HCT116 (cell line): ENCODE data around the gene ZNF384. TPM values are rescaled to one million over a fixed set of nuclear protein-coding genes. Genes with fewer than 3 reads are reported as not detected.

Source experiments
- ATAC-seq: fragments of 200-7000 bp; cut with Tn5 transposase; 2 replicates; pipeline ENCODE4 v1.9.1; 2020; ENCODE audit warnings: mild to moderate bottlenecking, moderate library complexity
- BruUV-seq: library from RNA; stranded (reverse); fragments of 400-500 nt; replicated peaks from 2 replicates; lab custom pipeline; 2021; lab: Mats Ljungman, UMichigan
- CTCF ChIA-PET: fragments of 300-600 bp; sonication (Branson Sonifier 250); formaldehyde crosslinking; loops from one replicate; lab custom pipeline; 2021; ENCODE audit warnings: antibody characterized with exemption; lab: Charles Lee
- POLR2A ChIA-PET: fragments of 300-600, 350-600 bp; sonication (Branson Sonifier 250); formaldehyde crosslinking; loops from one replicate; lab custom pipeline; 2021; ENCODE audit warnings: antibody characterized with exemption; lab: Charles Lee
- RAD21 ChIA-PET, 2 experiments: fragments of 300-600 bp; sonication (Branson Sonifier 250); formaldehyde crosslinking; loops; one replicate each; lab custom pipeline; 2023; ENCODE audit warnings: low total read pairs in 2 of 2; ENCODE audit not compliant: uncharacterized antibody in 2 of 2, unreplicated experiment in 2 of 2, low non-redundant PET in 1 of 2; lab: Charles Lee
- DNase-seq: peaks from one replicate; pipeline ENCODE4 v3.0.0-alpha.2; 2010; ENCODE audit warnings: low read depth, low spot score
- H2AFZ ChIP-seq: fragments of 200-600 bp; shearing (Covaris generic), sonication (generic); 2 replicates; pipeline ENCODE4 v1.6.1; 2017; ENCODE audit warnings: low read depth, mixed run types, mixed read lengths, antibody characterized with exemption, low read length; ENCODE audit not compliant: poor library complexity, severe bottlenecking
- H3K27ac ChIP-seq: 2 replicates; pipeline ENCODE4 v1.5.1; 2012; ENCODE audit warnings: low read depth, low read length
- H3K27me3 ChIP-seq: fragments of 200-600 bp; sonication (generic); 2 replicates; pipeline ENCODE4 v1.6.1; 2016; ENCODE audit warnings: mixed run types, low read length, mixed read lengths; ENCODE audit not compliant: insufficient read depth
- H3K36me3 ChIP-seq, 2 experiments: fragments of 200-500 bp in 1 of 2; fragments of 200-600 bp in 1 of 2; sonication (Bioruptor generic) in 1 of 2; sonication (generic) in 1 of 2; 2 replicates each; pipeline versions ENCODE4 v1.5.1 to v1.6.1; 2014 to 2016; ENCODE audit warnings: low read length in 2 of 2, inconsistent platforms in 1 of 2, mixed read lengths in 1 of 2, mixed run types in 1 of 2; ENCODE audit not compliant: insufficient read depth in 2 of 2, control insufficient read depth in 1 of 2
- H3K4me1 ChIP-seq, 2 experiments: fragments of 200-600 bp in 1 of 2; sonication (generic) in 1 of 2; 2 replicates each; pipeline versions ENCODE4 v1.5.1 to v1.6.1; 2012 to 2017; ENCODE audit warnings: low read length in 2 of 2, inconsistent platforms in 1 of 2, mild to moderate bottlenecking in 1 of 2, mixed read lengths in 1 of 2, mixed run types in 1 of 2, moderate library complexity in 1 of 2; ENCODE audit not compliant: insufficient read depth in 2 of 2, control insufficient read depth in 1 of 2
- H3K4me2 ChIP-seq: fragments of 200-600 bp; sonication (generic); 2 replicates; pipeline ENCODE4 v1.6.1; 2017; ENCODE audit warnings: mixed run types, low read length, mixed read lengths
- H3K4me3 ChIP-seq, 2 experiments: fragments of 200-600 bp in 1 of 2; sonication (generic) in 1 of 2; replicated peaks in 1 of 2; 2 replicates each; pipeline ENCODE4 v1.5.1; 2011 to 2016; ENCODE audit warnings: low read length in 2 of 2, control low read depth in 1 of 2, low read depth in 1 of 2, mild to moderate bottlenecking in 1 of 2, mixed read lengths in 1 of 2, mixed run types in 1 of 2
- H3K79me2 ChIP-seq: fragments of 200-600 bp; sonication (generic); 2 replicates; pipeline ENCODE4 v1.6.1; 2017; ENCODE audit warnings: mild to moderate bottlenecking, mixed run types, low read length, moderate library complexity, mixed read lengths; ENCODE audit not compliant: insufficient read depth
- H3K9ac ChIP-seq: fragments of 200-600 bp; sonication (generic); 2 replicates; pipeline ENCODE4 v1.6.1; 2016; ENCODE audit warnings: low read length, mixed read lengths
- H3K9me2 ChIP-seq: fragments of 200-600 bp; sonication (generic), shearing (Covaris generic); 2 replicates; pipeline ENCODE4 v1.6.1; 2017; ENCODE audit warnings: mixed run types, mild to moderate bottlenecking, moderate library complexity; ENCODE audit not compliant: insufficient read depth
- H3K9me3 ChIP-seq, 2 experiments: fragments of 200-500 bp in 1 of 2; fragments of 200-600 bp in 1 of 2; sonication (Bioruptor generic) in 1 of 2; sonication (generic) in 1 of 2; 2 replicates each; pipeline ENCODE4 v1.6.1; 2014 to 2017; ENCODE audit warnings: low read length in 2 of 2, mixed read lengths in 2 of 2, inconsistent platforms in 1 of 2, low read depth in 1 of 2, mild to moderate bottlenecking in 1 of 2, mixed run types in 1 of 2, moderate library complexity in 1 of 2; ENCODE audit not compliant: control insufficient read depth in 1 of 2, insufficient read depth in 1 of 2
- H4K20me1 ChIP-seq: fragments of 200-600 bp; sonication (generic), shearing (Covaris generic); 2 replicates; pipeline ENCODE4 v1.6.1; 2017; ENCODE audit warnings: mixed run types, mild to moderate bottlenecking, moderate library complexity; ENCODE audit not compliant: insufficient read depth
- CTCF ChIP-seq, 3 experiments: fragments of 200-600 bp in 1 of 3; sonication (generic) in 1 of 3; IDR thresholded peaks in 2 of 3; conservative IDR thresholded peaks in 1 of 3; 2 replicates each; pipeline ENCODE4 v1.5.1; 2012 to 2017; ENCODE audit warnings: low read depth in 2 of 3, low read length in 2 of 3, antibody characterized with exemption in 1 of 3, borderline replicate concordance in 1 of 3, control low read depth in 1 of 3, mild to moderate bottlenecking in 1 of 3, mixed read lengths in 1 of 3, mixed run types in 1 of 3, moderate library complexity in 1 of 3; ENCODE audit not compliant: insufficient read depth in 1 of 3
- EGR1 ChIP-seq: IDR thresholded peaks from 2 replicates; pipeline ENCODE4 v1.6.1; 2012; ENCODE audit warnings: low read depth
- JUND ChIP-seq: IDR thresholded peaks from 2 replicates; pipeline ENCODE4 v1.6.1; 2012
- POLR2A ChIP-seq: IDR thresholded peaks from 2 replicates; pipeline ENCODE4 v1.7.0; 2011; ENCODE audit warnings: borderline replicate concordance; ENCODE audit not compliant: insufficient read depth, insufficient read length; ENCODE audit errors: extremely low read depth
- POLR2AphosphoS5 ChIP-seq: IDR thresholded peaks from 2 replicates; pipeline ENCODE4 v1.6.1; 2011; ENCODE audit warnings: mild to moderate bottlenecking, low read depth, low read length, moderate library complexity
- SIN3A ChIP-seq: IDR thresholded peaks from 2 replicates; pipeline ENCODE4 v1.6.1; 2012; ENCODE audit warnings: low read depth
- SP1 ChIP-seq: IDR thresholded peaks from 2 replicates; pipeline ENCODE4 v1.6.1; 2012; ENCODE audit warnings: low read depth
- ZFX ChIP-seq: fragments of 450-650 bp; IDR thresholded peaks from 2 replicates; pipeline ENCODE4 v1.6.1; 2017
- intact Hi-C: fragments of 100-400 bp; cut with micrococcal nuclease; formaldehyde crosslinking; loops from 2 replicates; pipeline ENCODE4 v1.10.0; 2022
- total RNA-seq: library from RNA; stranded (reverse); gene quantifications from one replicate; pipeline ENCODE4 v1.2.1, GENCODE V29; 2021; ENCODE audit not compliant: unreplicated experiment
- TF ChIP-seq, protein P1 (sequence below): IDR thresholded peaks from 2 replicates; pipeline ENCODE4 v1.6.1; 2012
- TF ChIP-seq, protein P2 (sequence below): IDR thresholded peaks from 2 replicates; pipeline ENCODE4 v1.6.1; 2011; ENCODE audit warnings: mild to moderate bottlenecking, low read length, moderate library complexity; ENCODE audit not compliant: insufficient replicate concordance; ENCODE audit errors: extremely low read depth
- TF ChIP-seq, protein P3 (sequence below): IDR thresholded peaks from 2 replicates; pipeline ENCODE4 v1.6.1; 2012; ENCODE audit warnings: low read depth

Gene ZNF384
- total RNA-seq, 1 experiment from 2014 or later = 73.4 TPM

GRCh38 chr12:6627616-6628015 is 61.6 kb downstream of the ZNF384 start:
- POLR2A ChIA-PET = no interaction called here
- RAD21 ChIA-PET = interaction anchor here in 1 of 2 experiments (0.6 kb wide), 1 partner anchor 151 kb away, joined by 3 read pairs; no protein-coding TSS in a partner anchor
- no peaks in the 10 kb centered on the region for H3K27me3 ChIP-seq
- BruUV-seq = no TSS peak
- no peak overlapping the region for H3K9ac ChIP-seq
- no peaks in the 10 kb centered on the region for H4K20me1 ChIP-seq
- intact Hi-C loops = no loop called here
- H3K79me2 ChIP-seq = no peaks in the 10 kb centered on the region
- TF ChIP-seq, protein P1, sequence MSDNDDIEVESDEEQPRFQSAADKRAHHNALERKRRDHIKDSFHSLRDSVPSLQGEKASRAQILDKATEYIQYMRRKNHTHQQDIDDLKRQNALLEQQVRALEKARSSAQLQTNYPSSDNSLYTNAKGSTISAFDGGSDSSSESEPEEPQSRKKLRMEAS = no peak
- no peak for TF ChIP-seq POLR2A
- no peak for TF ChIP-seq SP1
- TF ChIP-seq SIN3A = no peak
- TF ChIP-seq EGR1 = no peak
- TF ChIP-seq, all 23 proteins: peak for 0
- DNase-seq (no peak), ATAC-seq (no peak)
- Histone ChIP-seq H3K9me2 (no peaks in the 10 kb centered on the region), H3K4me2 (no peak overlapping the region), H2AFZ (no peak overlapping the region), H3K27ac (no peak overlapping the region), H3K9me3 (no peaks in the 10 kb centered on the region), H3K4me1 (peaks cover 10 to 15% of the 10 kb centered on the region in 2 experiments; a peak in 3 of 4 replicates), H3K4me3 (no peak overlapping the region), H3K36me3 (no peaks in the 10 kb centered on the region)
- CTCF ChIA-PET = no interaction called here

GRCh38 chr12:6626654-6627283 is 62.4 kb downstream of the ZNF384 start:
- no TSS peak for BruUV-seq
- CTCF ChIA-PET = no interaction called here
- H2AFZ ChIP-seq = no peak overlapping the region
- no peak for TF ChIP-seq SP1
- TF ChIP-seq, protein P2, sequence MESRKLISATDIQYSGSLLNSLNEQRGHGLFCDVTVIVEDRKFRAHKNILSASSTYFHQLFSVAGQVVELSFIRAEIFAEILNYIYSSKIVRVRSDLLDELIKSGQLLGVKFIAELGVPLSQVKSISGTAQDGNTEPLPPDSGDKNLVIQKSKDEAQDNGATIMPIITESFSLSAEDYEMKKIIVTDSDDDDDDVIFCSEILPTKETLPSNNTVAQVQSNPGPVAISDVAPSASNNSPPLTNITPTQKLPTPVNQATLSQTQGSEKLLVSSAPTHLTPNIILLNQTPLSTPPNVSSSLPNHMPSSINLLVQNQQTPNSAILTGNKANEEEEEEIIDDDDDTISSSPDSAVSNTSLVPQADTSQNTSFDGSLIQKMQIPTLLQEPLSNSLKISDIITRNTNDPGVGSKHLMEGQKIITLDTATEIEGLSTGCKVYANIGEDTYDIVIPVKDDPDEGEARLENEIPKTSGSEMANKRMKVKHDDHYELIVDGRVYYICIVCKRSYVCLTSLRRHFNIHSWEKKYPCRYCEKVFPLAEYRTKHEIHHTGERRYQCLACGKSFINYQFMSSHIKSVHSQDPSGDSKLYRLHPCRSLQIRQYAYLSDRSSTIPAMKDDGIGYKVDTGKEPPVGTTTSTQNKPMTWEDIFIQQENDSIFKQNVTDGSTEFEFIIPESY = no peak
- TF ChIP-seq, protein P1 = no peak
- no peak for TF ChIP-seq JUND
- TF ChIP-seq SIN3A = no peak
- no peak for TF ChIP-seq POLR2AphosphoS5
- no peak for TF ChIP-seq ZFX
- no peak for TF ChIP-seq CTCF (IDR thresholded peaks at IDR 0.05 in 2 of 3, conservative IDR thresholded peaks at IDR 0.05 in 1 of 3; ENCODE audit: borderline replicate concordance in 1 of 3, insufficient read depth in 1 of 3, low read depth in 2 of 3, low read length in 2 of 3)
- TF ChIP-seq, protein P3, sequence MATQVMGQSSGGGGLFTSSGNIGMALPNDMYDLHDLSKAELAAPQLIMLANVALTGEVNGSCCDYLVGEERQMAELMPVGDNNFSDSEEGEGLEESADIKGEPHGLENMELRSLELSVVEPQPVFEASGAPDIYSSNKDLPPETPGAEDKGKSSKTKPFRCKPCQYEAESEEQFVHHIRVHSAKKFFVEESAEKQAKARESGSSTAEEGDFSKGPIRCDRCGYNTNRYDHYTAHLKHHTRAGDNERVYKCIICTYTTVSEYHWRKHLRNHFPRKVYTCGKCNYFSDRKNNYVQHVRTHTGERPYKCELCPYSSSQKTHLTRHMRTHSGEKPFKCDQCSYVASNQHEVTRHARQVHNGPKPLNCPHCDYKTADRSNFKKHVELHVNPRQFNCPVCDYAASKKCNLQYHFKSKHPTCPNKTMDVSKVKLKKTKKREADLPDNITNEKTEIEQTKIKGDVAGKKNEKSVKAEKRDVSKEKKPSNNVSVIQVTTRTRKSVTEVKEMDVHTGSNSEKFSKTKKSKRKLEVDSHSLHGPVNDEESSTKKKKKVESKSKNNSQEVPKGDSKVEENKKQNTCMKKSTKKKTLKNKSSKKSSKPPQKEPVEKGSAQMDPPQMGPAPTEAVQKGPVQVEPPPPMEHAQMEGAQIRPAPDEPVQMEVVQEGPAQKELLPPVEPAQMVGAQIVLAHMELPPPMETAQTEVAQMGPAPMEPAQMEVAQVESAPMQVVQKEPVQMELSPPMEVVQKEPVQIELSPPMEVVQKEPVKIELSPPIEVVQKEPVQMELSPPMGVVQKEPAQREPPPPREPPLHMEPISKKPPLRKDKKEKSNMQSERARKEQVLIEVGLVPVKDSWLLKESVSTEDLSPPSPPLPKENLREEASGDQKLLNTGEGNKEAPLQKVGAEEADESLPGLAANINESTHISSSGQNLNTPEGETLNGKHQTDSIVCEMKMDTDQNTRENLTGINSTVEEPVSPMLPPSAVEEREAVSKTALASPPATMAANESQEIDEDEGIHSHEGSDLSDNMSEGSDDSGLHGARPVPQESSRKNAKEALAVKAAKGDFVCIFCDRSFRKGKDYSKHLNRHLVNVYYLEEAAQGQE = no peak

More at GRCh38 chr12:6626654-6627283, 62.4 kb downstream of the ZNF384 start:
- H3K4me1 ChIP-seq = peaks cover 10 to 13% of the 10 kb centered on the region in 2 experiments; a peak in 3 of 4 replicates
- no peaks in the 10 kb centered on the region for H3K36me3 ChIP-seq
- H3K9me2 ChIP-seq = no peaks in the 10 kb centered on the region
- no peak overlapping the region for H3K4me2 ChIP-seq
- no peaks in the 10 kb centered on the region for H3K9me3 ChIP-seq
- ChIA-PET RAD21 (no interaction called here), POLR2A (no interaction called here)
- no peak overlapping the region for H3K27ac ChIP-seq
- H3K4me3 ChIP-seq = no peak overlapping the region
- no peak overlapping the region for H3K9ac ChIP-seq
- H3K27me3 ChIP-seq = no peaks in the 10 kb centered on the region
- ATAC-seq = no peak
- DNase-seq = no peak
- no peaks in the 10 kb centered on the region for H4K20me1 ChIP-seq
- intact Hi-C loops = no loop called here
- H3K79me2 ChIP-seq = no peaks in the 10 kb centered on the region
